Central memory CD4-positive, alpha-beta T cell (primary cell): ENCODE data around the gene ORC3.

ENCODE experiments used
- DNase-seq: peaks from one replicate; pipeline ENCODE4 v3.0.0; 2022
- total RNA-seq, 3 experiments: gene quantifications; one replicate each; lab custom pipeline; 2026; lab: John Stamatoyannopoulos, UW

The ORC3 gene
- 34.1 to 44.9 (median 35.4) reads per million in 3 experiments for total RNA-seq

DNA sequence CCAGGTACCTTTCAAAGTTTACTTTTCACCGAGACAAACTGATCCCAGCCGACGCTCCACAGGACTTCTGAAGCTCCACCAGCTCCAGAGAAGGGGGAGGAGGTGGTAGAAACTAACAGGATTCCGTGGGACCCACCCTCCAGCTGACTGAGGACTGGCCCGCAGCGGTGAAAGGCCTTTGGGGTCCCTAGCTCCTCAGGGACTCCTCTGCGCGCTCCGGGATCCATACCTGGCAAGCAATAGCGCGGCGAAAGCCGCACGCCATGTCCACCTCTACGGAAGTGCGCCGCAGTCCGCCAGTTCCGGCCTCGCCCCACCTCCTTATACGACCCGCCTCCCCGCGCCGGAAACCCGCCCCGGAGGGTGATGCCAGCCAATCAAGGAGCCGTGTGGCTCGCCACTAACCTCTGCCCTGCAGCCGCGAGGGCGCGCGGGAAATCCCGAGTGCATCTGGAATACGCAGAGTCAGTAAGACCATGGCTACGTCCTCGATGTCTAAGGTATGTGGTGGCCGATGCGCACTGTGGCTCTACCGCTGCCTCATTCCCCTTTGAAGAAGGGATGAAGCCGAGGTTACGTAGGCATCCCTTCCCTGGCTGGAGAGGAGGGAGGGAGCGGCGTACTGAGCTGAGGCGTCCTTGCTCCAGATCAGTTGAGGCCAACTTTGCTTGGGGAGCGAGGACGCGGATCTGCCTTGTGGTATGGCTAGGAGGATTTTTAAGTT is at the start of gene ORC3, which contains the start of gene RARS2:
Gene ORC3, plus strand, starts transcription at position 443 of the 724 bp plus-strand sequence. Its CDS starts 34 bp downstream, at position 477.
Gene RARS2, minus strand, starts transcription at position 295 of the 724 bp plus-strand sequence. Its CDS starts 30 bp downstream, at position 265.
- DNase-seq, result peak; percentile 91

DNA sequence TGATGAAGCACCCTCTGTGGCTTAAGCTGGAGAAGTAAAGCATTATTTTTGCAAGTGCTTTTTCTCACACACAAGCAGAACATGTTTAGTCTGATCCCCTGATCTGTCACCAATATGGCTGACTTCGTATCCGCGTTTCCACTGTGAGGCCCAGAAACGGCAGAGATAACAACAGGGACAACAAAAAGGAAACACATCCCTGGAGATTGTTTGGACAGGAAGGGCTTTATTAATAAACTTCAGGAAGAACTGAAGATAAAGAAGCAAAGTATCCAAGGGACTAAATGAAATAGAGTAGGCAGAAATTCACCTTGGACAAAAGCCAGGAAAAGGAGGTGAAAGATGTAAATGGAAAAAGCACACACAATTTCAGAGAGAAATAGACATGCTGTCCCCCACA is 49.4 kb upstream of the ORC3 start:
- DNase-seq, result no peak

DNA sequence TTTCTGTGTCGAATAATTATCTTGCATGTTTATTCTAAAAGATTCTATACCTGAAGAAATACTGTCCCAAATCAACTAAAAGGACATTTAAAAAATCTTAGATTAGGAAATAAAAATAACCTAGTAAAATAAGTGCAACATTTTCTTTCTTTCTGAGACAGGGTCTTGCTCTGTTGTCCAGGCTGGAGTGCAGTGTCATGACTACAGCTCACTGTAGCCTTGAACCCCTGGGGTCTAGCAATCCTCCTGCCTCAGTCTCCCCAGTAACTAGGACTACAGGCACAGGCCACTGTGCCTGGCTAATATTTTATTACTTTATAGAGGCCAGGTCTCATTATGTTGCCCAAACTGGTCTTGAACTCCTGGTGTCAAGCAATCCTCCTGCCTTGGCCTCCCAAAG is 48.9 kb upstream of the ORC3 start:
- DNase-seq, result no peak

DNA sequence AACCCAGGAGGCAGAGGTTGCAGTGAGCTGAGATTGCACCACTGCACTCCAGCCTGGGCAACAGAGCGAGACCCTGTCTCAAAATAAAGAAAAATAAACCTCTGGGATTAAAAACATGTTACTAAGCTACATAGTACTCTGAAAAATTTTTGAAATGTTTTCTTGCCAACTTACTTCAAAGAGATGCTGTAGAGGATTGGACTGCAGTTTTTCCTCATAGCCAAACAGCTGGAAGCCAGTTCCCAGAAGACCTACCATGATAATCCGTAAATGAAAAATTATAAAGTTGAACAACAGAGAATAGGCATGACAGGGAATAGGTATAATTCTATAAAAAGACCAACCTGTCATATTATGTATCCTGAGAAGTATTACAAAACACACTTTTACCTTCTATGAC is 48.2 kb upstream of the ORC3 start:
- DNase-seq, result no peak

DNA sequence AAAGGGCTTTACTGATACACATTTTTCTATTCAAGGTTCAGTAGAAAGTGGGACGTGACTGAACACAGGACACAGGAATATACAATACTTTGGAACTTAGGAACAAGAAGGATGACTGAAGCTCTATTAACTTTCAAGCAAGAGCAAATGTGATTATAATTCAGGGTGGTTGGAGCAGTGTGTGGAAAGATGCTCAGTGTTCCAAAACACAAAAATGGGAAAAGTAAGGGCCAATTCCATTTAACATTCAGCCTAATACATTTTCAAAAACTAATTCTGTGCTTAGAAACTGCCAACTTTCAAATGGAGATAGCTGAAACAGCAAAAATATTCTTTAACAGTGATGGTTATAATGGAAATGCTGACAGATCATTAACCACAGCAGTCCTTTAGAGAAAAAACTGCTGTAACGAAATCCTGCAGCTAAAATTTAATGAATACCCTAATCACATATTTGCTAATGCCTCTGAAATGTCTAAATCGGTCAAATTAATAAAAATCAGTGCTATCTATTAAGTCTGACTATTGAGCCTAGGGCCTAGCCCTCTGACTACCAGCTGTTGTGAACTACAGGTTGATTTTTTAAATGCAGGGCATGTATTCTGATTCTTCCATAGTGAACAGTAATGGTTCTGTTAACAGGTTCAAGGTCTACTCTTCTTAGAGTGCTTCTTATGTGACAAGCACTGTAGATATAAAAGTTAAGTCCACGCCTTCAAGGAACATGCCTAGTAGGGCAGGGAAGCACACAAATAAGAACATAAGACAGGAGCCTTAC is 46.0 kb upstream of the ORC3 start:
- no peak for DNase-seq

DNA sequence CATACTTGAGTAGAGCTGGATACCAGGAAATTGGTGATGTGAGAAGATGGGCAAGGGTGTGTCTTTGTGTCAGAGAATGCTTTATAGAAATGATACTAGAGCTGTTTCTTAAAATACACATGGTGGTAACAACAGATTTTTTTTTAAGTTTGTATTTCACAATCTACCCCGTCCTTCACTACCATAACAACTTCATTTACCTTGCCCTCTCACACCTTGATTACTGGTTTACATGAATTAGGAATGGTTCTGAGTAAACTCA is 45.5 kb upstream of the ORC3 start:
- DNase-seq, result no peak

DNA sequence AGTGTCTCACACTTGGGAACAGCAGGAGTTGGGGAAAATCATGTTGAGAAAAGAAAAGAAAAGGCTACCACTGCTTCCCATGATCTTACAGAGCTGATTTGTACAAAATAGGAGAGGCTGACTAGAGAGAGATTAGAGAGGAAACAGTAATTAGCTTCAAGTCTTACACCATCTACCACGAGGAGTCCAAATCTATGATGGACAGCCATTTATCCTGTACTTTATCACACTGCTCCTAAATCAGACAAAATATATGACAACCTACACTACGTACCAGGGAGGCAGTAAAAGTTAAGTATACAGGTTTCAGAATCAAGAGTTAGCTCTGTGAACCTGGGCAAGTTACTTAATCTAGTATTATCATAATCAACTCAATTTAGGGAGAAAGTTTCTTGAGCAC is 38.1 kb upstream of the ORC3 start:
- DNase-seq, result no peak

DNA sequence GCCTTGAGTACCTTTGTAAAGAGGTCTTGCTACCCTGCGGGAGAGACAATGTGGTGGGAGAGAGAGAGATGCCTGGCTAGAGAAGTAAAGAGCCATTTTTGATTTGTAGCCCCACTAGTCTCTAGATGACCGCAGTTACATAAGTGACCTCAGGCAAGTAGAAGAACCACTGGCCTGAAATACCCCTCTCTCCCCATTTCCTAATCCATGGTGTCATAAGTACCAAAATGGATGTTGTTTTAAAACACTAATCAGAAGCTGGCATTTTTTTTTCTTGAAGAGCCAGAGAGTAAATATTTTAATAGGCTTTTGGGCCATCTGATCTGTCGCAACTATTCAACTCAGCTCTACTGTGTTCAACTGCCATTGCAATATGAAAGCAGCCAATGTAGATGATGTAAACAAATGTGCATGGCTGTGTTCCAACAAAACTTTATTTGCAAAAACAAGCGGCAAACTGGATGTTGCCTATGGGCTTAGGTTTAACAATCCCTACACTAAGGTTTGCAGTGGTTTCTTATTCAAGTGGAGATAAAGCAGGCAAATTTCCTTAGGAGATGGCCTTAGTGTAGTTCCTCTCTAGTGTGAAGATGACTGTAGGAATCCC is 36.7 kb upstream of the ORC3 start:
- DNase-seq, result no peak

DNA sequence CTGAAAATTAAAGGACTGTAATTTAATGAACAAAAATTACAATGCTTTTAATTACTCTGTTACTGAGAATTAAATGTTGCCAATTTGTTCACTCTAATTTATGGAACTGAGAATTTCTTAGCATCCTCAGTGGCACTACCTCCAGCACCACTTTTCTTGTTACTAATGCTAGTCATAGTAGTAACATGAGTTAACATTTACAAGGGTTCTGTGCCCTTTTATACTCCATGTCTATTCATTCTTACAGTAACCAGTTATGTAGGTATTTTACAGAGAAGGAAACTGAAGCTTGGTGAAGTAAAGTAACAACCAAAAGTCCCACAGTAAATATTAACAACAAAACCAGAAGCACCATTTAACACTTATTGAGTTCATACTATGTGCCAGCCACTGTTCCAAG is 34.4 kb upstream of the ORC3 start:
- DNase-seq, result no peak

DNA sequence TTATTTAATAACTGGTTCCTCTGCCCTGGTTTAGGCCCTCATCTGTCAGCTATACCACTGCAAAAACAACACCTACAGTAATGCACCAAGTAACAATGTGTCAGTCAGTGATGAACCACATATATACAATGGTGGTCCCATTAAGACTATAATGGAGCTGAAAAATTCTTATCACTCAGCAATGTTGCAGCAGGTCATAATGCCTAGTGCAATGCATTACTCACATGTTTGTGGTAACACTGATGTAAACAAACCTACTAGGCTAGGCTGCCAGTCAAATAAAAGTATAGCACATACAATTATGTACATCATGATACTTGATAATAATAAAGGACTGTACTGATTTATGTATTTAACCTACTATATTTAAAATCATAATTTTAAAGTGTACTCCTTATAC is 31.5 kb upstream of the ORC3 start:
- no peak for DNase-seq

DNA sequence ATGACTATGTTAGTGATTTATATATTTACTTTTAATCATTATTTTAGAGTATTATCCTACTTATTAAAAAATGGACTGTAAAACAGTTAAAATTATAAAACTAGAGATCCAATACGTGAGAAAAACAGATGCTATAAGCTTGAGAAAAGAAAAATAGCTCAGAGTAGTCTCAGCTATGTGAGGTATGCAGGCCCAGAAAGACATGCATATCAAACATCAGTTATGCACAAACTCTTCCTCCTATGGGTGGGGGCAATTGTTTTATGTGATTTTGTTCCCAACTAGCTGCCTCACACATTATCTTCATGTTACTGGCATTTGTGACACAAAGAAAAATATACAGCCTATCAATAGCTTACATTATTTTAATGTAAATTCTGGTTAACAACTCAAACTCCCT is 28.9 kb upstream of the ORC3 start:
- no peak for DNase-seq

DNA sequence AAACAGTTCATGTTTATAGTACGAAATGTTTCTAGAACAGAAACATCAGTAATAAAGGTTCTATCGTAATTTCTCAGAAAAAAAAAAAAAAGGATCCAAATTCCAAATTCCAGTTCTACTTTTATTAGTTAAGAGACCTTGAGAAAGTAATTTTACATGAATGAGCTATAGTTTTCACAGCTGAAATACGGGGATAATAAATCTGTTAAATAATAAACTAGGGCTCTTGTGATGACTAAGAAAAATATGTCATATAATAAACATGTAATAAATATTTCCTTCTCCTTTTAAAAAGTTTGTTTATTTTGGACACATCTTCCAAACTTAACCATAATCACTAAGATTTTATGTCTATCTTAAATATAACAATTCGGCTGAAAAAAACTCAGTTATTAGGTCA is 17.9 kb upstream of the ORC3 start:
- DNase-seq, result no peak

DNA sequence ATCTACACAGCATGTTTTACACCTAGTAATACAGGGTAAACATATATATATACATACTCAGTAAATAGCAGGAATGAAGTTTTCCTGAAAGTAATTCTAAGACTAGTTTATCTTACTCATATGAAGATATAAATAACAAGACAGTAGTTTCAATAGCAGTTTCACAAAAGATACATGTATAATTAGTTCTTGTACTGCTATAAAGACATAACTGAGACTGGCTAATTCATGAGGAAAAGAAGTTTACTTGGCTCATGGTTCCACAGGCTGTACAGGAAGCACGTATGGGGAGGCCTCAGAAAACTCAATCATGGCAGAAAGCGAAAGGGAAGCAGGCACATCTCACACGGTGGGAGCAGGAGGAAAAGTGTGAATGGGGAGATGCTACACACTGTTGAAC is 17.1 kb upstream of the ORC3 start:
- DNase-seq, result no peak

DNA sequence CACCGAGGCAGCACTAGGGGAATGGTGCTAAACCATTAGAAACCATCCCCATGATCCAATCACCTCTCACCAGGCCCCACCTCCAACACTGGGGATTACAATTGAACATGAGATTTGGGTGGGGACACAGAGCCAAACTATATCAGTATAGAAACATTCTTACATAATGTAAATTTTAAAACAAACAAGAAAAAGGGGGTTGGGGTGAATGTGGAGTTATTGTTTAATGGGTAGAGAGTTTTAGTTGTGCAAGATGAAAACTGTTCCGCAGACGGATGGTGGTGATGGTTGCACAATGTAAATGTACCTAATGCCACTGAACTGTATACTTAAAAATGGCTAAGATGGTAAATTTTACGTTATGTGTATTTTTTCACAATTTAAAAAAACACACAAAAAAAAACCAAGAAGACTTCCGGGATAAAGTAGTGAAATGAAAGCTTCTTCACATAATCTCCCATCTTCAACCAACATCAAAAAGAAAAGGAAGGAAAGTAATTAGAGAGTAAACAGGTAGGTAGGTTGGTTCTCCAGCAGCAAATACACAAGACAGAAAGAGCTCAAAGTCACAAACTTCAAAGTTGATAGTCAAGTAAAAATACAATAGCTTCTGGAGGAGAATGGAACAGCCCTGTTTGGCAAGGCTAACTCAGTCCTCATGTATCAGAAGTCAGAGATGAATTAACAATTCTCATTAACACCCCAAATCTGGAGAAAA is 16.5 kb upstream of the ORC3 start:
- DNase-seq, result no peak

DNA sequence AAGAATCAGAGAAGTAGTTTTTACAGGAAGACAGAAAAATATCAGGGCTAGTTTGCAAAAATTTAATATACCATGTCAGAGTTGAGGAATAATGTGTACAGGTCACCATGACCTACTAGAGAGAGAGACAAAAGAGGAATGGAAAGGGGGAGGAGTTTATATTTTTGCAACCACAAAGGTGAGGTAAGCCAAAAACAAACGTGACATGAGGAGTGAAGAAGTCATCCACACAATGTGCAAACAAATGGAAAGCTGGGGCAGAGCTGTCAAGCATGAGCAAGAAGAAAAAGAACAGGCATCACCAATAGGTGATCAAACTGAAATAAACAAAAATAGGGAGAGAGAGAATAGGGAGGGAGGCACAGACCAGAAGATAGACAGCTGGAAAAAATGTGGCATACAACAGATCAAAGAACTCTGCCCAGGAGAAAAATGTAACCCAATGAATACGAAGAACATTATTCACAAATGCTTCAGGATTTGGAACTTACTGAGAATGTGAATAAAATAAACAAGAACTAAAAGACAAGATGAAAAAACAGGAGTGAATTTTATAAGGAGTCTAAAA is 15.6 kb upstream of the ORC3 start:
- no peak for DNase-seq

DNA sequence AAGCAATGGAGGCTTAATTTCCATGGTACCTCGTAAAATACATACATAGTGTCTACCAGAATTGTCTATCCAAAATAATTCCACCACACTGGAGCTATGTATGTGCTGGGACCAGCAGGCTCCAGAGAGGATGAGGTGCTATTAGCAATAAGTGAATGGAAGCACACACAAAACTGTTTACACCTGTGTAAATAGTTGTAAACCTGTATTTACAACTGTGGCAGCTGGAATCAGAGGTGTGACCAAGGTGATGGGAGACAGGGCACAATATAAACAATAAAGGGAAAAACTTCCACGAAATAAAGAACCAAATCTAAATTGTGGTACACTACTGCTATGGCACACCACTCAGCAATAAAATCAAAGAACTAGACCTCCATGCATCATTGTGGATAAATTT is 14.5 kb upstream of the ORC3 start:
- DNase-seq, result no peak

DNA sequence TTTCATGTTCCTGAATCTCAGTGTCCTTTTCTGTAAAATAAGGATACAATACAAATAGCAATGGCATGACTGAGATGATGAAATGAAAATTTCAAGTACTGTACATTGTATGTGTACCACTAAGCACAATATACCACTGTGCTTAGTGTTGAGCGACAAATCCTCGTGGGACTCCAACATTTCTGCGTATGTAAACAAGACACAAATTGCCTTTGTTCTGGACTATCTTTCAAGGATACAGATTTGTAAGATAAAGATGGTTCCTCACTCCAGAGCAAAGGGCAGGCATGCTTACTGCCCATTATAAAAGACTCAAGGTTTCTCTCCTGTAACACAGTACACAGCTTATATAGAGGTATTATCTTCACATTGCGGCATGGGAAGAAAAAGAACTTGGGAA is 6.1 kb upstream of the ORC3 start:
- DNase-seq, result no peak

DNA sequence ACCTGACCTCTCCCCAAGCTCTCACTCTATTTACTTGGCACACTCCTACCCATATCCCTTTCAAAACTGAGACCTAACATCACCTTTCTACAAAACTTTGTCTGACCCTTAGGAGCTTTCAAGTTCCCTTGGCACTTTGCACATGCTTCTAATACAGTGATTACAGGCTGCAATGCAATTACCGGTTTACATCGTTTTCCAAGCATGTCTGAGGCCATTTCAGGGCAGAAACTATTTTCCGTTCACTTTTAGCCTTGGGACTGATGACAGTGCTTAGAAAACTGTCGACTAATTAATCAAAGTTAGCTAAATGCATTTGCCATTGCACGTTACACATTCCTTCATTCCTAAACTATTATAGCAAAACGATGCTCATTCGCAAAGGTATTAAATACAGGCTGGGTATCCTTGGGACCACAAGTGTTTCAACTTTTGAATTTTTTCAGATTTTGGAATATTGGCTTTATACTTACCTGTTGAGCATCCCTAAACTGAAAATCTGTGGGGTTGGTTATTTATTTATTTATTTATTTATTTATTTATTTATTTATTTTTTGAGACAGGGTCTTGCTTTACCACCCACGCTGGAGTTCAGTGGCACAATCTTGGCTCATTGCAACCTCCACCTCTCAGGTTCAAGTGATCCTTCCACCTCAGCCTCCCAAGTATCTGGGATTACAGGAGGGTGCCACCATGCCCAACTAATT is 3.4 kb upstream of the ORC3 start:
- DNase-seq, result no peak

DNA sequence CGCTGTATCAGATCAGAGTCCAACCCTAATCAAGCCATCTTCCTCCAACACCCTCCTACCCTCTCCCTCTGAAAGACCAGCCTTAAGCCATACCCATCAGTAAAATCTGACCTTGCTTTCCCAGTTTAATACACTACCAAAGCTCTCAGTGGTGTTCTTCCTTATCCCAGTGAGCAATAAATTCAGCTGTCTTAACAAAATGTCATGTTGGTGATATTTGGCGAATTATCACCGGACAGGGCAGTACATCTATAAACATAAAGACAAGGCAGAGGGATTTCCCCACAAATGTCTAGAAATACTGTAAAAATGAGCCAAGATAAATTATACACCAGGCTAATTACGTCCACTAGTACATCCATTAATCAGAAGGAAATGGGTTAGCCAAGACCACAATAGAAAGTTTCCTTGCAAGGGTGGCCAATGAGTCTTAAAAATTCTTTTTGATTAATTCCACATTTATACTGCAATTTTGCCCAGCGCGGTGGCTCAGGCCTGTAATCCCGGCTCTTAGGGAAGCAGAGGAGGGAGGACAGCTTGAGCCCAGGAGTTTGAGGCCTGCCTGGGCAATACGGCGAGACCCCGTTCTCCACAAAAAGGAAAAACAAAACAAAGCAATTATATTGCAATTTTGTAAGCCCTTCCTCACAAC is 1.1 kb upstream of the ORC3 start:
- no peak for DNase-seq

DNA sequence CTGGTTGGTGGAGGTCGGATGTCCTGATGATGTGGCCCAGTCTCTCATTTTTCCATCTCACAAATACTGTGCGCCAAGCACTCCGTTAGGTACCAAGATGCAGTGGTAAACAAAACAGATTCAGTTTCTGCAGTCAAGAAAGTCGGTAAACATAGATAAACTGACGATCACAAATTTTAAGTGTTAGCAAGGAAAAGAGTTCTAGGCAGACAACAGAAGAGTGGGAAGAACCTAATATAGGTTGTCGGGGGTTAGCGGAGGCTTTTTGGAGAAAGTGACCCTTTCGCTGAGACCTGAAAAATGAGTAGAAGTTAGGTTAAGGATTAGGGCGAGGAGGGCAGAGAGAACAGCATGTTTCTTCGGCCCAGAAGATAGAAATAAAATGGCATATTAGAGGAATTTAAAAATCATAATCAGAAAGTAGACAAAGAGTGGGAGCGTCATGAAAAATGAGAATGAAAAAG is 514 bp downstream of the ORC3 start:
- no peak for DNase-seq

DNA sequence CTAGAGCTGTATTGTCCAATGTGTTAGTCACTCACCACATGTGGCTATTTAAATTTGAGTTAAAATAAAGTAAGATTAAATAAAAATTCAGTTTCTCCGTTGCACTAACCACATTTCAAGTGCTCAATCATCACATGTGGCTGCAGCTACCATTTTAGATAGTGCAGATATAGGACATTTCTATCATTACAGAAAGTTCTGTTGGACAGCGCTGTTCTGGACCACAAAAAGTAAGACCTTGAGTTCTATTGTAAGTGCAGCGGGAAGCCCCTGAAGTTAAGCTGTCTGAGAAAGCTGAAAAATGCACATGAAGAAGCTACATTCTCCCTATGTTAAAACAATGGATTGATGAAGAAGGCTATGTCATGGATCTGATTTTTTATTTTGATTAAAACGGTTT is 1.1 kb downstream of the ORC3 start:
- DNase-seq, result no peak

DNA sequence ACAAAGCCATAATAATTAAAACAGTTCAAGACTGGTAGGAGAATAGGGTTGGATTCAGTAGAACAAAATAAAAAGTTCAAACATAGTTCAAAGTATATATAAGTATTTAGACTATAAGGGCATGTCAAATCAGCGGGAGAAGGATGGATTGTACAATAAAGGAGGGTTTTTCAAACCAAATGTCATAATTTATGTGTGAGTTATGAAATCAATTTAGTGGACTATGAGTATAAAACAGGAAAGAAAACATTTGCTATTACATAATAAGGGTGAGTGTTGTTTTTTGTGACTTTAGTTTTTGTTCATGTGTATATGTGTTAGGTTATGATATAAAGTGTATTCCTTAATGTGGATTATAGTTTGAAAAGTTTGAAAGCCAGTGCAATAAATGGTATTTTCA is 10.6 kb downstream of the ORC3 start:
- DNase-seq, result no peak
